ENCODE data around the gene APBB2. TPM values are rescaled to one million over a fixed set of nuclear protein-coding genes. Genes with fewer than 3 reads are reported as not detected.

The APBB2 gene
- total and polyA plus RNA-seq, 2 of the 4 experiments (the other 2 are of a cell fraction) = 47.9 to 75.5 TPM

GRCh38 chr4:40870150-40870549 lies 344.2 kb downstream of the APBB2 start:
- H3K4ac ChIP-seq (ENCODE audit: low read depth, low read length) = no peak overlapping the region
- H3K9me1 ChIP-seq (ENCODE audit: insufficient read depth, low read length) = peaks cover 4% of the 10 kb centered on the region; the same call in 1 of the 2 replicates
- H4K8ac ChIP-seq (ENCODE audit: low read depth in 2 of 2, low read length in 2 of 2) = no peak overlapping the region
- ATAC-seq (ENCODE audit: low read depth) = peak; percentile 65
- CTCF ChIA-PET = no interaction called here
- intact Hi-C loops (cut with micrococcal nuclease) (no loop called here), dilution Hi-C loops (cut with HindIII; ENCODE audit: low sequenced_read_pairs, unreplicated experiment) (no loop called here), in situ Hi-C loops (cut with MboI; ENCODE audit: low sequenced_read_pairs) (no loop called here)
- no peak overlapping the region for H4K5ac ChIP-seq (ENCODE audit: low read depth, low read length)
- no peaks in the 10 kb centered on the region for H3K79me1 ChIP-seq (ENCODE audit: low read depth in 1 of 2, low read length in 2 of 2)
- no peaks in the 10 kb centered on the region for H3K9me3 ChIP-seq (ENCODE audit: control insufficient read depth, insufficient read depth, low read length)
- no peak overlapping the region for H2AK9ac ChIP-seq (replicated peaks; ENCODE audit: low read depth, low read length, poor library complexity)
- no peak overlapping the region for H2BK120ac ChIP-seq (ENCODE audit: low read depth, low read length)
- no peak overlapping the region for H3K27ac ChIP-seq (ENCODE audit: insufficient read depth, low read length)
- no peak for DNase-seq
- no peak overlapping the region for H3K56ac ChIP-seq (ENCODE audit: extremely low read depth, insufficient read depth, low read length)
- no peak overlapping the region for H3K4me3 ChIP-seq (ENCODE audit: insufficient read depth, low read depth, low read length)
- H3K23ac ChIP-seq (ENCODE audit: low read depth, low read length) = no peak overlapping the region
- H3K14ac ChIP-seq (replicated peaks; ENCODE audit: low read depth, low read length) = no peak overlapping the region
- no peak overlapping the region for H2BK15ac ChIP-seq (ENCODE audit: low read depth, low read length)
- H3K9ac ChIP-seq (ENCODE audit: low read depth, low read length) = no peak overlapping the region
- POLR2A ChIA-PET (ENCODE audit: unreplicated experiment) = no interaction called here
- peaks cover 3% of the 10 kb centered on the region; the same call in 1 of the 2 replicates for H3K4me1 ChIP-seq (ENCODE audit: control insufficient read depth, insufficient read depth, low read length)
- H4K91ac ChIP-seq (ENCODE audit: insufficient read depth, low read depth, low read length) = no peak overlapping the region
- 80% methylated on average over 1 of the region's 4 CpGs; no CpG with 5 or more reads in 1 of the 2 experiments for WGBS, 2 experiments (ENCODE audit: extremely low coverage in 2 of 2, insufficient read length in 1 of 2)
- no peak overlapping the region for H2BK5ac ChIP-seq (ENCODE audit: low read depth, low read length, poor library complexity, severe bottlenecking)
- no peaks in the 10 kb centered on the region for H4K20me1 ChIP-seq (ENCODE audit: insufficient read depth, low read length)
- TF ChIP-seq ELK1 (IDR thresholded peaks at IDR 0.05; ENCODE audit: borderline replicate concordance, low read depth, low read length) (no peak), FOS (IDR thresholded peaks at IDR 0.05; ENCODE audit: low read depth, low read length) (no peak), CEBPB (IDR thresholded peaks at IDR 0.05; ENCODE audit: low read depth, low read length) (no peak), CHD1 (IDR thresholded peaks at IDR 0.05; ENCODE audit: low read depth, low read length) (no peak), SMC3 (IDR thresholded peaks at IDR 0.05; ENCODE audit: low read depth, low read length) (no peak), BHLHE40 (IDR thresholded peaks at IDR 0.05; ENCODE audit: low read depth, low read length) (no peak), RAD21 (IDR thresholded peaks at IDR 0.05; ENCODE audit: low read length) (no peak), NFE2L2 (IDR thresholded peaks at IDR 0.05; ENCODE audit: low read depth, low read length) (no peak)
- H3K27me3 ChIP-seq (ENCODE audit: control insufficient read depth, insufficient read depth, low read length) = no peaks in the 10 kb centered on the region; the same call in 1 of the 2 replicates
- no peak overlapping the region for H2AFZ ChIP-seq (replicated peaks; ENCODE audit: low read length, poor library complexity)
- H2AK5ac ChIP-seq (ENCODE audit: low read depth, low read length) = no peak overlapping the region
- H2BK20ac ChIP-seq (ENCODE audit: low read depth, low read length) = no peak overlapping the region
- H3K4me2 ChIP-seq (ENCODE audit: low read depth, low read length) = no peak overlapping the region
- peaks cover 3% of the 10 kb centered on the region; the same call in 1 of the 2 replicates for H3K36me3 ChIP-seq (ENCODE audit: control insufficient read depth, insufficient read depth, low read length)
- H3K18ac ChIP-seq (ENCODE audit: low read depth, low read length) = no peak overlapping the region
- BruUV-seq (replicated peaks) = no TSS peak

Data from IMR-90 (cell line).